ENCODE measurements around the gene LILRB2.
"Not testable (repeated sequence)": the region's sequence is repeated elsewhere in the genome, so short reads cannot be mapped to it uniquely, and the experiment has no call there.

Gene LILRB2

GRCh38 chr19:54299515-54299914, 18.6 kb upstream of the LILRB2 start:
- no peak for DNase-seq (ENCODE audit: insufficient read length)
- no peak for TF ChIP-seq POLR2AphosphoS5 (IDR thresholded peaks at IDR 0.05; ENCODE audit: low read depth, low read length)
- no peak for TF ChIP-seq POLR2A (IDR thresholded peaks at IDR 0.05; ENCODE audit: low read depth, low read length)
- no peak for TF ChIP-seq TAF1 (IDR thresholded peaks at IDR 0.05; ENCODE audit: borderline replicate concordance, low read depth, low read length)
- FAIRE-seq: no peak

- FAIRE-seq: no peak
- TF ChIP-seq POLR2AphosphoS5 (IDR thresholded peaks at IDR 0.05; ENCODE audit: low read depth, low read length) (no peak), POLR2A (IDR thresholded peaks at IDR 0.05; ENCODE audit: low read depth, low read length) (no peak), TAF1 (IDR thresholded peaks at IDR 0.05; ENCODE audit: borderline replicate concordance, low read depth, low read length) (no peak)
- no peak for DNase-seq (ENCODE audit: insufficient read length)
Measured at GRCh38 chr19:54299126-54299498, 18.2 kb upstream of the LILRB2 start.

GRCh38 chr19:54298357-54299125, 17.6 kb upstream of the LILRB2 start:
- DNase-seq (ENCODE audit: insufficient read length): no peak
- FAIRE-seq: no peak
- TF ChIP-seq POLR2AphosphoS5 (IDR thresholded peaks at IDR 0.05; ENCODE audit: low read depth, low read length): no peak
- no peak for TF ChIP-seq POLR2A (IDR thresholded peaks at IDR 0.05; ENCODE audit: low read depth, low read length)
- TF ChIP-seq TAF1 (IDR thresholded peaks at IDR 0.05; ENCODE audit: borderline replicate concordance, low read depth, low read length): no peak

GRCh38 chr19:54297759-54298305, 16.9 kb upstream of the LILRB2 start:
- FAIRE-seq: no peak
- TF ChIP-seq POLR2AphosphoS5 (IDR thresholded peaks at IDR 0.05; ENCODE audit: low read depth, low read length) (no peak), TAF1 (IDR thresholded peaks at IDR 0.05; ENCODE audit: borderline replicate concordance, low read depth, low read length) (no peak), POLR2A (IDR thresholded peaks at IDR 0.05; ENCODE audit: low read depth, low read length) (no peak)
- DNase-seq (ENCODE audit: insufficient read length): no peak

- TF ChIP-seq POLR2AphosphoS5 (IDR thresholded peaks at IDR 0.05; ENCODE audit: low read depth, low read length) (no peak), POLR2A (IDR thresholded peaks at IDR 0.05; ENCODE audit: low read depth, low read length) (no peak), TAF1 (IDR thresholded peaks at IDR 0.05; ENCODE audit: borderline replicate concordance, low read depth, low read length) (no peak)
- DNase-seq (ENCODE audit: insufficient read length) (no peak), FAIRE-seq (no peak)
Measured at GRCh38 chr19:54294539-54294938, 13.6 kb upstream of the LILRB2 start.

GRCh38 chr19:54289160-54289559, 8.2 kb upstream of the LILRB2 start:
- FAIRE-seq: peak; percentile 90
- not testable (repeated sequence) for DNase-seq (ENCODE audit: insufficient read length)

GRCh38 chr19:54287456-54287855, 6.5 kb upstream of the LILRB2 start:
- FAIRE-seq (no peak), DNase-seq (ENCODE audit: insufficient read length) (no peak)
- TF ChIP-seq POLR2A (IDR thresholded peaks at IDR 0.05; ENCODE audit: low read depth, low read length) (no peak), POLR2AphosphoS5 (IDR thresholded peaks at IDR 0.05; ENCODE audit: low read depth, low read length) (no peak), TAF1 (IDR thresholded peaks at IDR 0.05; ENCODE audit: borderline replicate concordance, low read depth, low read length) (no peak)

- FAIRE-seq: peak; percentile 83
- DNase-seq (ENCODE audit: insufficient read length): not testable (repeated sequence)
Measured at GRCh38 chr19:54286283-54286682, 5.4 kb upstream of the LILRB2 start.

GRCh38 chr19:54285427-54286056, 4.6 kb upstream of the LILRB2 start:
- not testable (repeated sequence) for DNase-seq (ENCODE audit: insufficient read length)
- FAIRE-seq: peak; percentile 70

- DNase-seq (ENCODE audit: insufficient read length) (no peak), FAIRE-seq (no peak)
- TF ChIP-seq POLR2A (IDR thresholded peaks at IDR 0.05; ENCODE audit: low read depth, low read length): no peak
- TF ChIP-seq POLR2AphosphoS5 (IDR thresholded peaks at IDR 0.05; ENCODE audit: low read depth, low read length): no peak
- TF ChIP-seq TAF1 (IDR thresholded peaks at IDR 0.05; ENCODE audit: borderline replicate concordance, low read depth, low read length): no peak
Measured at GRCh38 chr19:54282686-54283470, 2.0 kb upstream of the LILRB2 start.

- DNase-seq (ENCODE audit: insufficient read length); FAIRE-seq: not testable (repeated sequence)
Measured at GRCh38 chr19:54281729-54282075, 792 bp upstream of the LILRB2 start.

GRCh38 chr19:54280441-54280840, 469 bp downstream of the LILRB2 start:
- FAIRE-seq; DNase-seq (ENCODE audit: insufficient read length): not testable (repeated sequence)

GRCh38 chr19:54280025-54280424, 885 bp downstream of the LILRB2 start:
- not testable (repeated sequence) for FAIRE-seq

More at GRCh38 chr19:54280025-54280424, 885 bp downstream of the LILRB2 start:
- not testable (repeated sequence) for DNase-seq (ENCODE audit: insufficient read length)
